K562 (cell line): ENCODE data around the gene RABGAP1. TPM values are rescaled to one million over a fixed set of nuclear protein-coding genes. Genes with fewer than 3 reads are reported as not detected.

ENCODE experiments used
- BRD4 ChIP-seq: fragments of 200-600 bp; sonication (generic); IDR thresholded peaks from 2 replicates; pipeline ENCODE4 v1.6.1; 2017; ENCODE audit warnings: inconsistent platforms
- CBX8 ChIP-seq: fragments of 200-600 bp; sonication (generic); IDR thresholded peaks from 2 replicates; pipeline ENCODE4 v1.6.1; 2012; ENCODE audit warnings: borderline replicate concordance, mixed run types, low read depth, mild to moderate bottlenecking, moderate library complexity, mixed read lengths, low read length, control low read depth, inconsistent platforms; ENCODE audit not compliant: poor library complexity, severe bottlenecking; ENCODE audit errors: extremely low read depth
- EZH2 ChIP-seq: IDR thresholded peaks from 2 replicates; pipeline ENCODE4 v1.6.1; 2012; ENCODE audit warnings: low read depth, mild to moderate bottlenecking, inconsistent platforms, low read length, borderline replicate concordance
- HDAC1 ChIP-seq, 2 experiments: fragments of 450-650 bp; IDR thresholded peaks; 2 replicates each; pipeline ENCODE4 v1.6.1; 2016 to 2017; ENCODE audit warnings: inconsistent platforms in 1 of 2, mild to moderate bottlenecking in 1 of 2, moderate library complexity in 1 of 2
- HLTF ChIP-seq: fragments of 450-650 bp; IDR thresholded peaks from 2 replicates; pipeline ENCODE4 v1.6.1; 2016
- ILF3 ChIP-seq: fragments of 450-650 bp; IDR thresholded peaks from 2 replicates; pipeline ENCODE4 v1.6.1; 2018; ENCODE audit warnings: antibody characterized with exemption, mild to moderate bottlenecking, moderate library complexity, borderline replicate concordance
- ILK ChIP-seq: fragments of 450-650 bp; IDR thresholded peaks from 2 replicates; pipeline ENCODE4 v1.6.1; 2016; ENCODE audit warnings: missing genetic modification characterization, low read depth, mild to moderate bottlenecking, missing compliant biosample characterization, moderate library complexity, borderline replicate concordance
- KLF13 ChIP-seq: fragments of 450-650 bp; IDR thresholded peaks from 2 replicates; pipeline ENCODE4 v1.6.1; 2016; ENCODE audit warnings: missing genetic modification characterization, low read depth, mild to moderate bottlenecking, missing compliant biosample characterization, moderate library complexity, borderline replicate concordance
- MXI1 ChIP-seq: IDR thresholded peaks from 2 replicates; pipeline ENCODE4 v1.6.1; 2011; ENCODE audit warnings: low read depth, mild to moderate bottlenecking, improper control_type of control experiment, low read length
- NEUROD1 ChIP-seq: fragments of 150-350 bp; IDR thresholded peaks from 2 replicates; pipeline ENCODE4 v1.6.1; 2014; ENCODE audit warnings: borderline replicate concordance, low read length, low read depth; ENCODE audit not compliant: partially characterized antibody
- NRF1 ChIP-seq, 2 experiments: fragments of 450-650 bp; IDR thresholded peaks in 1 of 2; conservative IDR thresholded peaks in 1 of 2; 2 replicates each; pipeline ENCODE4 v1.6.1; 2014; ENCODE audit warnings: mild to moderate bottlenecking in 2 of 2
- OTX1 ChIP-seq: fragments of 450-650 bp; formaldehyde crosslinking; IDR thresholded peaks from 2 replicates; pipeline ENCODE4 v1.4.0; 2022; ENCODE audit warnings: mild to moderate bottlenecking
- POLR2A ChIP-seq: fragments of 450-650 bp; conservative IDR thresholded peaks from 2 replicates; pipeline ENCODE4 v1.6.1; 2016
- POLR2G ChIP-seq: fragments of 200-400 bp; formaldehyde crosslinking; IDR thresholded peaks from 2 replicates; pipeline ENCODE4 v1.6.1; 2017; ENCODE audit warnings: low read depth, mild to moderate bottlenecking, antibody characterized with exemption, low read length, moderate library complexity
- STAT5A ChIP-seq: IDR thresholded peaks from 2 replicates; pipeline ENCODE4 v1.6.1; 2012; ENCODE audit warnings: low read length, inconsistent platforms, borderline replicate concordance
- TAL1 ChIP-seq: fragments of 450-650 bp; IDR thresholded peaks from 2 replicates; pipeline ENCODE4 v1.6.1; 2016; ENCODE audit warnings: mild to moderate bottlenecking
- ZC3H8 ChIP-seq: fragments of 450-650 bp; IDR thresholded peaks from 2 replicates; pipeline ENCODE4 v1.6.1; 2017
- ZFX ChIP-seq: sonication (generic); formaldehyde crosslinking; IDR thresholded peaks from 2 replicates; pipeline ENCODE4 v1.8.0; 2022; ENCODE audit warnings: mild to moderate bottlenecking, missing genetic modification reagents, moderate library complexity
- ZNF274 ChIP-seq: IDR thresholded peaks from 2 replicates; pipeline ENCODE4 v1.6.1; 2011; ENCODE audit warnings: low read depth, mild to moderate bottlenecking, low read length, moderate library complexity, borderline replicate concordance
- ZNF3 ChIP-seq: fragments of 250-450 bp; sonication (Bioruptor Pico); IDR thresholded peaks from 2 replicates; pipeline ENCODE4 v1.5.0; 2021; ENCODE audit warnings: mild to moderate bottlenecking, moderate library complexity
- ZNF408 ChIP-seq: fragments of 250-450 bp; sonication (Bioruptor Pico); IDR thresholded peaks from 2 replicates; pipeline ENCODE4 v1.4.0; 2020; ENCODE audit warnings: low read depth, mild to moderate bottlenecking, moderate library complexity
- ZNF41 ChIP-seq: fragments of 250-450 bp; sonication (Bioruptor Pico); conservative IDR thresholded peaks from 2 replicates; pipeline ENCODE4 v1.4.0; 2020; ENCODE audit warnings: mild to moderate bottlenecking
- ZNF707 ChIP-seq: fragments of 250-450 bp; sonication (Bioruptor Pico); conservative IDR thresholded peaks from 2 replicates; pipeline ENCODE4 v1.8.0; 2022; ENCODE audit warnings: inconsistent platforms, mild to moderate bottlenecking, moderate library complexity
- ZNF76 ChIP-seq: fragments of 250-450 bp; sonication (Bioruptor Pico); IDR thresholded peaks from 2 replicates; pipeline ENCODE4 v1.4.0; 2020; ENCODE audit warnings: mild to moderate bottlenecking, moderate library complexity, borderline replicate concordance
- polyA plus RNA-seq, 8 experiments: library from polyadenylated mRNA; depleted of rRNA in 4 of 8; stranded (reverse) in 5 of 8; unstranded in 3 of 8; fragments of >200 nt; fragmentation: Nextera tagmentation in 2 of 8; fragmentation: Illumina TruSeq in 1 of 8; extraction: Ambion mirVana in 2 of 8; extraction: Trizol in 1 of 8; gene quantifications; 2 replicates each; pipeline versions ENCODE4 v1.2.1 to v1.2.3, GENCODE V29; 2011 to 2014; ENCODE audit warnings: inconsistent platforms in 1 of 8, missing spikeins in 1 of 8
- total RNA-seq, 7 experiments: library from RNA; depleted of rRNA in 6 of 7; stranded (reverse); fragments of >200 nt in 6 of 7; fragmentation: Illumina TruSeq in 2 of 7; extraction: Trizol in 2 of 7; gene quantifications; 2 replicates each; pipeline versions ENCODE4 v1.2.1 to v1.2.3, GENCODE V29; 2011 to 2021; ENCODE audit warnings: low replicate concordance in 1 of 7
- TF ChIP-seq, protein P1 (sequence below): fragments of 450-650 bp; IDR thresholded peaks from one replicate; pipeline ENCODE4 v1.6.1; 2018; ENCODE audit warnings: mild to moderate bottlenecking, moderate library complexity; ENCODE audit not compliant: partially characterized antibody
- TF ChIP-seq, protein P2 (sequence below), 2 experiments: fragments of 450-650 bp in 1 of 2; sonication (generic) in 1 of 2; formaldehyde crosslinking; conservative IDR thresholded peaks; 2 replicates each; pipeline versions ENCODE4 v1.4.0 to v1.8.1; 2020 to 2022; ENCODE audit warnings: mild to moderate bottlenecking in 1 of 2, missing genetic modification reagents in 1 of 2
- TF ChIP-seq, protein P3 (sequence below), 2 experiments: fragments of 450-650 bp; IDR thresholded peaks; 2 replicates each; pipeline ENCODE4 v1.6.1; 2016

RABGAP1 gene
- total and polyA plus RNA-seq, 9 of the 15 experiments (the other 6 are each of a cell fraction or from before 2014, with no cell fraction given) = 1.5 to 22.7 (median 13.1) TPM

DNA sequence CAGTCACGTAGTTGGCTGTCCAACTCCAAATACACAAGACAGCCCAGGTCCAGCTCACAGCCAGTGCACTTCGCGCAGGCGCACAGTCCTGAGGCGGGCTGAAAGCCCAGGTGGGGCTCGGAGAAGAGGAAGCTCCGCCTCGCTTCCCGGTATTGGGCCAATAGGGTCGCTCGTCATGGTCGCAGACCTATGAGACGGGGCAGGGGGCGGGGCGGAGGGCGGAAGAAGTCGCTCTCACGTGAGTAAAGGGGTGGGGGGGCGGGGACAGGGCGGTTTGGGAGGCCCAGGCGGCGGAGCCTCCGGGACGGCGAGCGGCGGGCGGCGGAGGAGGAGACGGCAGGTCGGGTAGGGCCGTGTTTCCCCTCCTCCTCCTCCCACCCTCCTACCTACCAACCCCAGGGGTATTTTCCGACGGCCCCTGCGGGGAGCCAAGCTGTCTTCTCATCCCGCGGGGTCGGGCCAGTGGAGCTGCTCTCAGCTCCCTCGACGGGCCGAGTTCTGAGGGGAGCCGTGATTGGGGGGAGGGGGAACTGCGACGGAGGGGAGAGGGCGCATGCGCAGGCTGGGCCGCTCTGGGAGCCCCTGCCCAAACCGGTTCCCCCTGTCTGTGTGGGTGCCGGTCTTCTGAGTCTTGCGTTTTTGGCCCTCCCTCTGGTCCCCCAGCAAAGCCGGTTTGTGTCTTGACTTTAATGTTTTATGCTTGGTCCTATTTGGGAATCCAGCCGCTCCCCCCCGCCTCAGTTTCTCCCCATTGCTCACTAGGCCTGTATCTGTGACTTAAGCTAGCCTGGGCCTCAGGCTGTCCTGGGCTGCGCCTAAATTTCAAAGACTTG lies at the start of gene RABGAP1 (continued):
- no peak for TF ChIP-seq ILF3
- TF ChIP-seq NEUROD1 = no peak
- TF ChIP-seq ZNF408 (CRISPR knock-in tag) = no peak
- TF ChIP-seq, protein P1, sequence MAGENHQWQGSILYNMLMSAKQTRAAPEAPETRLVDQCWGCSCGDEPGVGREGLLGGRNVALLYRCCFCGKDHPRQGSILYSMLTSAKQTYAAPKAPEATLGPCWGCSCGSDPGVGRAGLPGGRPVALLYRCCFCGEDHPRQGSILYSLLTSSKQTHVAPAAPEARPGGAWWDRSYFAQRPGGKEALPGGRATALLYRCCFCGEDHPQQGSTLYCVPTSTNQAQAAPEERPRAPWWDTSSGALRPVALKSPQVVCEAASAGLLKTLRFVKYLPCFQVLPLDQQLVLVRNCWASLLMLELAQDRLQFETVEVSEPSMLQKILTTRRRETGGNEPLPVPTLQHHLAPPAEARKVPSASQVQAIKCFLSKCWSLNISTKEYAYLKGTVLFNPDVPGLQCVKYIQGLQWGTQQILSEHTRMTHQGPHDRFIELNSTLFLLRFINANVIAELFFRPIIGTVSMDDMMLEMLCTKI = no peak
- TF ChIP-seq BRD4 = no peak
- no peak for TF ChIP-seq EZH2
- TF ChIP-seq NRF1 (conservative IDR thresholded peaks at IDR 0.05 in 1 of 2, IDR thresholded peaks at IDR 0.05 in 1 of 2) = peak; percentile 93 to 95
- TF ChIP-seq ZC3H8 = no peak
- TF ChIP-seq ZNF274 = no peak
- TF ChIP-seq HLTF = no peak
- TF ChIP-seq STAT5A = no peak
- TF ChIP-seq ZNF707 = no peak
- peak; percentile 79 for TF ChIP-seq POLR2A
- TF ChIP-seq KLF13 (tag) = no peak
- no peak for TF ChIP-seq CBX8
- TF ChIP-seq POLR2G = peak; percentile 87
- TF ChIP-seq ZFX = peak; percentile 83
- TF ChIP-seq TAL1 = no peak
- TF ChIP-seq ZNF3 (CRISPR knock-in tag) = no peak
- TF ChIP-seq ZNF76 (CRISPR knock-in tag) = no peak
- peak in 1 of 2 experiments; percentile 39; a peak in 2 of 4 replicates for TF ChIP-seq HDAC1 (IDR thresholded peaks at IDR 0.05)
- TF ChIP-seq, protein P2, sequence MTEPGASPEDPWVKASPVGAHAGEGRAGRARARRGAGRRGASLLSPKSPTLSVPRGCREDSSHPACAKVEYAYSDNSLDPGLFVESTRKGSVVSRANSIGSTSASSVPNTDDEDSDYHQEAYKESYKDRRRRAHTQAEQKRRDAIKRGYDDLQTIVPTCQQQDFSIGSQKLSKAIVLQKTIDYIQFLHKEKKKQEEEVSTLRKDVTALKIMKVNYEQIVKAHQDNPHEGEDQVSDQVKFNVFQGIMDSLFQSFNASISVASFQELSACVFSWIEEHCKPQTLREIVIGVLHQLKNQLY (CRISPR knock-in tag; conservative IDR thresholded peaks at IDR 0.05) = no peak
- TF ChIP-seq, protein P3, sequence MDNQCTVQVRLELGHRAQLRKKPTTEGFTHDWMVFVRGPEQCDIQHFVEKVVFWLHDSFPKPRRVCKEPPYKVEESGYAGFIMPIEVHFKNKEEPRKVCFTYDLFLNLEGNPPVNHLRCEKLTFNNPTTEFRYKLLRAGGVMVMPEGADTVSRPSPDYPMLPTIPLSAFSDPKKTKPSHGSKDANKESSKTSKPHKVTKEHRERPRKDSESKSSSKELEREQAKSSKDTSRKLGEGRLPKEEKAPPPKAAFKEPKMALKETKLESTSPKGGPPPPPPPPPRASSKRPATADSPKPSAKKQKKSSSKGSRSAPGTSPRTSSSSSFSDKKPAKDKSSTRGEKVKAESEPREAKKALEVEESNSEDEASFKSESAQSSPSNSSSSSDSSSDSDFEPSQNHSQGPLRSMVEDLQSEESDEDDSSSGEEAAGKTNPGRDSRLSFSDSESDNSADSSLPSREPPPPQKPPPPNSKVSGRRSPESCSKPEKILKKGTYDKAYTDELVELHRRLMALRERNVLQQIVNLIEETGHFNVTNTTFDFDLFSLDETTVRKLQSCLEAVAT (IDR thresholded peaks at IDR 0.05) = no peak
- no peak for TF ChIP-seq OTX1 (CRISPR knock-in tag)
- TF ChIP-seq MXI1 = no peak
- TF ChIP-seq ZNF41 (CRISPR knock-in tag) = no peak
- TF ChIP-seq ILK = no peak
